ENCODE results near the gene PSMB5.
A peak's percentile ranks its signal among the peaks of the same experiment; 100 is the strongest.

PSMB5 gene

DNA sequence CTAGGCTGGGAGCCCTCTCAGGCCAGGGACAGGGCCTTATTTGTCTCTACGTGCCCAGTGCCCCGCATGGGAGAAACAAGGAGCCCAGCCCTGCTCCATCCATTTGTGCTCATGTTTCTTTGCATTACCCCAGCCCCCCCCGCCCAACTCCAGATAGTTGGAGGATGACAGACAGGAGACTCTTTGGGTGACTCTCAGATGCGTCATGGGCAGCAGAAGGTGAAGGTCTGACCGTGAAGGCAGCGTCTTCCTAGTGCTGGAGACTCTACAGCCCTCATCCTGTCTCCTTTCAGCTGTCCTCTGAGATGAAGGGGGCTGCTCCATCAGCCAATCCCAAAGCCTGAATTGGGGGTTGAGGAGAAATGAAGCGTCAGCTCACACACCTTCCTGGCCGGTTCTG lies 7.0 kb upstream of the PSMB5 start:
- TF ChIP-seq, protein P1, sequence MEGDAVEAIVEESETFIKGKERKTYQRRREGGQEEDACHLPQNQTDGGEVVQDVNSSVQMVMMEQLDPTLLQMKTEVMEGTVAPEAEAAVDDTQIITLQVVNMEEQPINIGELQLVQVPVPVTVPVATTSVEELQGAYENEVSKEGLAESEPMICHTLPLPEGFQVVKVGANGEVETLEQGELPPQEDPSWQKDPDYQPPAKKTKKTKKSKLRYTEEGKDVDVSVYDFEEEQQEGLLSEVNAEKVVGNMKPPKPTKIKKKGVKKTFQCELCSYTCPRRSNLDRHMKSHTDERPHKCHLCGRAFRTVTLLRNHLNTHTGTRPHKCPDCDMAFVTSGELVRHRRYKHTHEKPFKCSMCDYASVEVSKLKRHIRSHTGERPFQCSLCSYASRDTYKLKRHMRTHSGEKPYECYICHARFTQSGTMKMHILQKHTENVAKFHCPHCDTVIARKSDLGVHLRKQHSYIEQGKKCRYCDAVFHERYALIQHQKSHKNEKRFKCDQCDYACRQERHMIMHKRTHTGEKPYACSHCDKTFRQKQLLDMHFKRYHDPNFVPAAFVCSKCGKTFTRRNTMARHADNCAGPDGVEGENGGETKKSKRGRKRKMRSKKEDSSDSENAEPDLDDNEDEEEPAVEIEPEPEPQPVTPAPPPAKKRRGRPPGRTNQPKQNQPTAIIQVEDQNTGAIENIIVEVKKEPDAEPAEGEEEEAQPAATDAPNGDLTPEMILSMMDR (IDR thresholded peaks at IDR 0.05; ENCODE audit: low read depth, low read length) = no peak
- no peak overlapping the region for H3K4me3 ChIP-seq (ENCODE audit: low read depth, low read length)

- TF ChIP-seq, protein P1 (IDR thresholded peaks at IDR 0.05; ENCODE audit: low read depth, low read length) = no peak
- no peak overlapping the region for H3K4me3 ChIP-seq (ENCODE audit: low read depth, low read length)
These were observed 5.4 kb upstream of the PSMB5 start for GRCh38 chr14:23040100-23040499.

DNA sequence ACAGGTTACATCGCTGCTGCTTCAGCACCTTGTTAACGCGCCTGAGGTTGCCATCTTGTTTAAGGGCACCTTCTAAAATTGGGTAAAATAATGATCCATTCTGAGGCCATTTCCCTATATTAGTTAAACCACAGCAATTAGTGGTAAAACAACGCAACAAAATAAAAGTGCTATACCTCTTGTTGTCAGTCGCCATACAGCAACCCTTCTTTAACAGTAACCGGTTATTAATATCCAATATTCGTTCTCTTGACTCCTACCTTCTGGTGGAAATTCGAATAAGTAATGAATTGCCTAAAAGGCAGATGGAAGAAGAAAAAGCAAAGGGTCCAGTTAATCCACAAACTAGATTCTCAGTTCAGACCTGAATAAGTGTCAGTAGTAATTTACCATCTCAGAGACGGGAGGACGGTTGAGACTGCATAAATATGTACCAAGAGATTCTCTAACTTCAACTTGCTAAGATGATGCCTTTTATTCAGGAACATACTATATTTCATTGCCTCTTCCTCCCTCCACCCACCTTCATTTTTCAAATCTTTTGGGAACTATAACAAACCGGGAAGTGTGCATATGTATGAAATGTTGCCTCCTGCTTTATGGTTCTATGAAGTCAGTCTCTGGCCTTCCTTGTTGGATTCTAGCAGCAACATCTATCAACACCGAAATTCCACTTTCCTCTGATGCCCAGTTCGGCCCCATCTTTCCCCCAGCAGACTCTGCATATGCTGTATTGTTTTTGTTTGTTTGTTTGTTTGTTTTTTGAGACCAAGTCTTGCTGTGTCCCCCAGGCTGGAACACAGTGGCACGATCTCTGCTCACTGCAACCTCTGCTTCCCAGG lies 824 bp upstream of the PSMB5 start:
- TF ChIP-seq, protein P1 (IDR thresholded peaks at IDR 0.05; ENCODE audit: low read depth, low read length) = no peak

DNA sequence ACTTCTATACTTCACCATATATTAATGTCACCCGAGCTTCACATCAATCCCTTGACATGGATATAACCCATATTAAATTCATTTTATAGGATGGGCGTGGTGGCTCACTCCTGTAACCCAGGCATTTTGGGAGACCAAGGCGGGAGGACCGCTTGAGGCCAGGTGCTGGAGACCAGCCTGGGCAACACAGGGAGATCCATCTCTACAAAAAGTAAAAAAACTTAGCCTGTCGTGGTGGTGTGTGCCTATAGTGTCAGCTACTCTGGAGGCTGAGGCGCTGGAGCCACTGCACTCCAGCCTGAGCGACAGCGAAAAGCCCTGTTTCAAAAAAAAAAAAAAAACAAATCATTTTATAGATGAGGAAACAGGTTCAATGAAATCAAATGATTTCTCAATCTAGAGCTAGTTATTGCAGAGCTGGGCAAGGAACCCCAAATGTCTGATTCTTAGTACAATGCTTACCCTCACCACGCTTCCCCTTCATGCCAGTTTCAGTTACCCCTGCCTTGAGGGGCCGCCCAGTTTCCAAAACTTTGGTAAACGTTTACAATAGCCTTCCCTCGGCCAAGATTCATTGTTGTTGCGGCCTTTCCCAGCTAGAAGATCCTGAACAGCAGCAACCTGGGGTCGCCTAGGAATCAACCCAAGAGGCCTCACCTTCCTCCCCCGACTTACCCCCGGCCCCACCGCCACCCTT lies 751 bp downstream of the PSMB5 start:
- H3K4me3 ChIP-seq (ENCODE audit: low read depth, low read length) = peak overlapping the region; percentile 93
- TF ChIP-seq, protein P1 (IDR thresholded peaks at IDR 0.05; ENCODE audit: low read depth, low read length) = no peak

More for the DNA sequence above, 824 bp upstream of the PSMB5 start:
- peak overlapping the region; percentile 93 for H3K4me3 ChIP-seq (ENCODE audit: low read depth, low read length)

GRCh38 chr14:23033251-23033727 lies 1.4 kb downstream of the PSMB5 start:
- peak overlapping the region; percentile 93 for H3K4me3 ChIP-seq (ENCODE audit: low read depth, low read length)

GRCh38 chr14:23030936-23031335 lies 3.8 kb downstream of the PSMB5 start:
- H3K4me3 ChIP-seq (ENCODE audit: low read depth, low read length) = no peak overlapping the region
- TF ChIP-seq, protein P1 (IDR thresholded peaks at IDR 0.05; ENCODE audit: low read depth, low read length) = no peak

More at GRCh38 chr14:23033251-23033727, 1.4 kb downstream of the PSMB5 start:
- TF ChIP-seq, protein P1 (IDR thresholded peaks at IDR 0.05; ENCODE audit: low read depth, low read length) = no peak

GRCh38 chr14:23028799-23029198 lies 5.9 kb downstream of the PSMB5 start:
- TF ChIP-seq, protein P1 (IDR thresholded peaks at IDR 0.05; ENCODE audit: low read depth, low read length) = no peak
- no peak overlapping the region for H3K4me3 ChIP-seq (ENCODE audit: low read depth, low read length)

Data from WI38 (cell line).